VCaP (cell line): Measurements from ENCODE around the gene DUSP16.
A peak's percentile ranks its signal among the peaks of the same experiment; 100 is the strongest.

Experiments
- H3K27ac ChIP-seq: fragments of 450-650 bp; 2 replicates; pipeline ENCODE4 v1.5.1; 2017
- TF ChIP-seq, protein P1 (sequence below): fragments of 450-650 bp; conservative IDR thresholded peaks from 2 replicates; pipeline ENCODE4 v1.5.1; 2017; ENCODE audit warnings: mild to moderate bottlenecking, moderate library complexity

Gene DUSP16

DNA sequence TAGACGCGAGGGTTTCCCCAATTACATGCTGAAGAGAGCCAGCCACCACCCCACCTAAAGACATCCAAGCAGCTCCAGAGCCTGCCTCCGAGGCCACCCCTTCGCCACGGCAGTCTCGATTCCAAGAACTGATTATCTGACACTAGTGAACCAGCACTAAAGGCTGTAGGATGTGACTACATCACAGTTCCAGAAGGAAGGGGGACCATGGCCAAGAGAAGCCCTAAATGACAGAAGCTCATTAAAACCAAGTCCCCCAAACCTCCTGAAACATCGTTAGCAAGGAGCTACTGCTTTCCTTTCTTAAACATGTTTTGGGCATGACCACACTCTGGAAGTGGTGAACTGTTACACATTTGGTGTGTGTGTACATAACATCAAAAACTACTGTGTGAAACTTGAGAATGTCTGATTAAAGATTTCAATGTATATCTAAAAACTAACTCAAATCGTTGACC, 88.2 kb downstream of the DUSP16 start:
- TF ChIP-seq, protein P1, sequence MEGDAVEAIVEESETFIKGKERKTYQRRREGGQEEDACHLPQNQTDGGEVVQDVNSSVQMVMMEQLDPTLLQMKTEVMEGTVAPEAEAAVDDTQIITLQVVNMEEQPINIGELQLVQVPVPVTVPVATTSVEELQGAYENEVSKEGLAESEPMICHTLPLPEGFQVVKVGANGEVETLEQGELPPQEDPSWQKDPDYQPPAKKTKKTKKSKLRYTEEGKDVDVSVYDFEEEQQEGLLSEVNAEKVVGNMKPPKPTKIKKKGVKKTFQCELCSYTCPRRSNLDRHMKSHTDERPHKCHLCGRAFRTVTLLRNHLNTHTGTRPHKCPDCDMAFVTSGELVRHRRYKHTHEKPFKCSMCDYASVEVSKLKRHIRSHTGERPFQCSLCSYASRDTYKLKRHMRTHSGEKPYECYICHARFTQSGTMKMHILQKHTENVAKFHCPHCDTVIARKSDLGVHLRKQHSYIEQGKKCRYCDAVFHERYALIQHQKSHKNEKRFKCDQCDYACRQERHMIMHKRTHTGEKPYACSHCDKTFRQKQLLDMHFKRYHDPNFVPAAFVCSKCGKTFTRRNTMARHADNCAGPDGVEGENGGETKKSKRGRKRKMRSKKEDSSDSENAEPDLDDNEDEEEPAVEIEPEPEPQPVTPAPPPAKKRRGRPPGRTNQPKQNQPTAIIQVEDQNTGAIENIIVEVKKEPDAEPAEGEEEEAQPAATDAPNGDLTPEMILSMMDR, result no peak
- H3K27ac ChIP-seq, result no peak overlapping the region

DNA sequence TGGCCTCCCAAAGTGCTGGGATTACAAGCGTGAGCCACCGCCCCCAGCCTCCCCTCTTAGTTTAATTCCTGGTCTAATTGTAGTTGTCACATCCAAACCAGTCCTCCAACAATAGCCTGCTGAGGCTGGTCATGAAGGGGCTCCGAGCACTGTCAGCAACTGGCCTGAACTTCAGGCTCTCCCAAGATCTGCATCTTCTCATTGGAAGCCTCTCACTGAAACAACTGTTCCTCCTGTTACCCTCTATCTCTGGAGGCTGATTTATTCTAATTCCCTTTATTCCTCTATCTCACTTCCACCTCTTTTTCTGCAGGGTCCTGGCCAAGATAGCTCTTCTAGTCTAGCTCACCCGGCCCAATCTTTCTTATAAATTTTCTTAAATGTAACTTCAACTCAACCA, 89.4 kb downstream of the DUSP16 start:
- TF ChIP-seq, protein P1, result no peak
- no peak overlapping the region; the same call in 1 of the 2 replicates for H3K27ac ChIP-seq

DNA sequence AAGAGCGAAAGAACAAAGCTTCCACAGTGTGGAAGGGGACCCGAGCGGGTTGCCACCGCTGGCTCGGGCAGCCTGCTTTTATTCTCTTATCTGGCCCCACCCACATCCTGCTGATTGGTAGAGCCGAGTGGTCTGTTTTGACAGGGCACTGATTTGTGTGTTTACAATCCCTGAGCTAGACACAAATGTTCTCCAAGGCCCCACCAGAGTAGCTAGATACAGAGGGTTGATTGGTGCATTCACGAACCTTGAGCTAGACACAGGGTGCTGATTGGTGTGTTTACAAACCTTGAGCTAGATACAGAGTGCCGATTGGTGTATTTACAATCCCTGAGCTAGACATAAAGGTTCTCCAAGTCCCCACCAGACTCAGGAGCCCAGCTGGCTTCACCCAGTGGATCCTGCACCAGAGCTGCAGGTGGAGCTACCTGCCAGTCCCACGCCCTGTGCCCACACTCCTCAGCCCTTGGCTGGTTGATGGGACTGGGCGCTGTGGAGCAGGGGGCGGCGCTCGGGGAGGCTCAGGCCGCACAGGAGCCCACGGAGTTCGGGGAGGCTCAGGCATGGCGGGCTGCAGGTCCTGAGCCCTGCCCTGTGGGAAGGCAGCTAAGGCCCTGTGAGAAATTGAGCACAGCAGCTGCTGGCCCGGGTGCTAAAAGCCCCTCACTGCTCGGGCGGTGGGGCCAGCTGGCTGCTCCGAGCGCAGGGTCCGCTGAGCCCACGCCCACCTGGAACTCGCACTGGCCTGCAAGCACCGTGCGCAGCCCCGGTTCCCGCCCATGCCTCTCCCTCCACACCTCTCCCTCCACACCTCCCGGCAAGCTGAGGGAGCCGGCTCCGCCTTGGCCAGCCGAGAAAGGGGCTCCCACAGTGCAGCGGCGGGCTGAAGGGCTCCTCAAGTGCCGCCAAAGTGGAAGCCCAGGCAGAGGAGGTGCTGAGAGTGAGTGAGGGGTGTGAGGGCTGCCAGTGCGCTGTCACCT, 90.4 kb downstream of the DUSP16 start:
- H3K27ac ChIP-seq, result peak overlapping the region; percentile 83

DNA sequence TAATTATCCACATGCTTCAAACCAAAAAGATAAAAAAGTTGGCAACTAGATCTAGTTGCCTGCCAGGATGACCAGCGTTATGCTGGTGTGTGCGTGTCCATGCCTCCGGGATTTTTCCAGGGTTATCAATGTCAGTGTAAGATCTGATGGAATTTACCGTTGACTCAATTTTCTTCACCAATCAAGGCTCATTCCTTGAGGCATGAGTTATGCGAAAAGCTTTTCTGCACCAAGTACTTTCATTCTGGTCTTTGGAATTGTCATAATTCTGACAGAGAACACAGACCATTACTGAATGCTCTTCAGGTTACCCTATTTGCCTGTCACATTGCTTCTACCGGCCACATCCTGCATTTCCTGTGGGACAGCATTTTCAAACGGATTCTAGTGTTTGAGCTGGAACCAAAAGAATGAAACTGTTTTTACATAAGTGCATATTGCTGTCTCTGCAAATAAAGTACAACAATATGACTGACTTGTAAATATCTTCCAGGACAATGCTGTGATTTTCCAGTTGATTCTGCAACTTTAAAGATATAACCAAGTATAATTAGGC, 91.8 kb downstream of the DUSP16 start:
- TF ChIP-seq, protein P1, result no peak
- H3K27ac ChIP-seq, result peak overlapping the region; percentile 83

DNA sequence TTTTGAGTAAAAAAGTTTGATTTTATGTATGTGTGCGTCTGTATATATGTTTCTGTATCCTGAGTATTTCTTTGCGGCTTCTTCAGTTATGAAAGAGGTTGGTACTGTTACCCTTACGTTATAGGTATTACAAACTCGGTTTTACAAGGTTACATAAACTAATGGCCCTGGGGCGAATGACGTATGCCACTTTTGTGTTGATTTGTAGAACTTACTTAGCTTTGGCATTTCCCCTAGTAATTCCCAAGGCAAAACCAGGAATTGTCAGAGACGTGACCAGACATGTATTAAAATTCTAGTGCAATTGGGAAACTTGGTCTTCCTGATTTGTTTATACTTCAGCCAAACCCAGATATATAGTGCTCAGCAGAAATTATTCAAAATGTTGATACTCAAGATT, 93.3 kb downstream of the DUSP16 start:
- no peak overlapping the region; the same call in 1 of the 2 replicates for H3K27ac ChIP-seq
- TF ChIP-seq, protein P1, result no peak

DNA sequence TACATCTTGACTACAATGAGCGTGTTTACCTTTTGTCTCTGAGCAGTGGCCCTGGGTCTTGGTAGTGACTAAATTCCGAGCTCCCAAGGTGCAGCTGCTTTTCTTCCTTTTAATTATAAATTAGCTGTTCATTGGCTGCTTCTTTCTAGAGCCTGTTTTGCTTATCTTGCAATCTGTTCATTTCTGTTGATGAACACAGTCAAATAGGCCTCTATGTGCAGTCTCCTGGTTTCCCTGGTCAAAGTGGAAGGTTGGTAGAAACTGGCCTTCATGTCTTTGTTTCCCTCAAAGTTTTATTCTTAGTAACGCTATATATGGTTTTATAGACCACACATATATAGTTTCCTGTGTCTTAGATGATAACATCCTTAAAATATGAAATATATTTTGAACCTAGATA, 94.1 kb downstream of the DUSP16 start:
- H3K27ac ChIP-seq, result no peak overlapping the region
- TF ChIP-seq, protein P1, result no peak

DNA sequence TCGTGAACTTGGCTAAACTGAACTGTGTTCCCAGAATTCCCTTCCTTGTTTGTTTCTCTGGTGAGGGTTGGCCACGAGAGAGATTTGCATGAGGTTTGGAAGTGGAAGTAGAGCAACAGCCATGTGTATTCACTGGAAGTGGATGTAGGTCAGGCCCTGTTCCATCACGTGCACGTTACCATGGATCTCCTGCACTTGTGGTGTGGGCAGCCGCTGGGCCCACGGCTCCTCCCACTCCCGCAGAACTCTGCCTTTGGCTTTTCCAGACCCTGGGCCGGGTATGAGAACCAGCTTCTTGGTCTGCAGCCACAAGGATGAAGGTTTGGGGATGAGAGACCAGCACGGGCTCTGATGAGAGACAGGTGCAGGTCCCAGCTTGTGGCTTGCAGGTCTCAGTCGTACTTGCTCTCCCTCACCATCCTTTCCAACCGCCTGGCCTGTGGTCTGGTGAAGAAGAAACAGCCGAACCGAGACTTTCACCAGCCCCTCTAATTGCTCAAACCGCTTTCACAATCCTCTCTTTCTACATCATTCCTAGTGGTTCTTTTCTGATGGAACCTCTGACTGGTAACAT, 94.9 kb downstream of the DUSP16 start:
- TF ChIP-seq, protein P1, result no peak
- no peak overlapping the region for H3K27ac ChIP-seq
